ENCODE measurements around the gene TOP3B. TPM values are rescaled to one million over a fixed set of nuclear protein-coding genes. Genes with fewer than 3 reads are reported as not detected.

TOP3B gene
- total and polyA plus RNA-seq, 9 of the 15 experiments (the other 6 are each of a cell fraction or from before 2014, with no cell fraction given): 3.0 to 188 (median 112) TPM

- TF ChIP-seq ZNF639 (CRISPR knock-in tag; conservative IDR thresholded peaks at IDR 0.05 in 1 of 2, IDR thresholded peaks at IDR 0.05 in 1 of 2): no peak
- TF ChIP-seq TAF7 (tag; IDR thresholded peaks at IDR 0.05): no peak
- no peak for TF ChIP-seq ESRRA (IDR thresholded peaks at IDR 0.05; ENCODE audit: borderline replicate concordance, low read depth)
- no peak for TF ChIP-seq CXXC5 (CRISPR knock-in tag; IDR thresholded peaks at IDR 0.05)
- TF ChIP-seq SMAD2 (IDR thresholded peaks at IDR 0.05; ENCODE audit: low read depth, low read length): 0 out of 2 replicates have a peak, but pooled peaks have one; percentile 97
- TF ChIP-seq ZHX1 (conservative IDR thresholded peaks at IDR 0.05; ENCODE audit: low read length): peak; percentile 99
- no peak for TF ChIP-seq ARID2 (IDR thresholded peaks at IDR 0.05)
- peak in 1 of 2 experiments; percentile 99; a peak in 2 of 4 replicates for TF ChIP-seq SIN3A (IDR thresholded peaks at IDR 0.05; ENCODE audit: borderline replicate concordance in 2 of 2, control insufficient read depth in 1 of 2, low read depth in 2 of 2, low read length in 2 of 2)
- TF ChIP-seq HOMEZ (CRISPR knock-in tag; IDR thresholded peaks at IDR 0.05): no peak
- no peak for TF ChIP-seq ZNF780A (CRISPR knock-in tag; IDR thresholded peaks at IDR 0.05)
- no peak for TF ChIP-seq ZBTB49 (CRISPR knock-in tag; IDR thresholded peaks at IDR 0.05; ENCODE audit: borderline replicate concordance)
- peak; percentile 80 for TF ChIP-seq HCFC1 (IDR thresholded peaks at IDR 0.05; ENCODE audit: low read depth, low read length)
- peak; percentile 96 for TF ChIP-seq KLF13 (tag; IDR thresholded peaks at IDR 0.05; ENCODE audit: borderline replicate concordance, low read depth)
- no peak for TF ChIP-seq MED1 (CRISPR knock-in tag; IDR thresholded peaks at IDR 0.05; ENCODE audit: borderline replicate concordance)
- TF ChIP-seq ATF3 (IDR thresholded peaks at IDR 0.05): no peak
- peak; percentile 99 for TF ChIP-seq ATF3 (CRISPR knock-in tag; conservative IDR thresholded peaks at IDR 0.05)
These were observed 44.3 kb downstream of the TOP3B start (continued) for GRCh38 chr22:21938071-21938822.
